Trophoblast cell (in vitro differentiated cells and primary cell): Measurements from ENCODE around the gene TSHZ2.
A peak's percentile ranks its signal among the peaks of the same experiment; 100 is the strongest.
"Not testable (repeated sequence)": the region's sequence is repeated elsewhere in the genome, so short reads cannot be mapped to it uniquely, and the experiment has no call there.

Experiments
- DNase-seq, 2 donors: peaks; one replicate each; pipeline ENCODE4 v3.0.0-alpha.2; 2016
- H2AFZ ChIP-seq: 2 replicates; pipeline ENCODE4 v1.6.1; 2013; ENCODE audit warnings: low read length, moderate library complexity, mild to moderate bottlenecking; ENCODE audit not compliant: insufficient read depth, poor library complexity
- H2AK5ac ChIP-seq: 2 replicates; pipeline ENCODE4 v1.6.1; 2013; ENCODE audit warnings: mild to moderate bottlenecking, low read length
- H2BK120ac ChIP-seq: 2 replicates; pipeline ENCODE4 v1.6.1; 2013; ENCODE audit warnings: low read length, mild to moderate bottlenecking, moderate library complexity; ENCODE audit not compliant: insufficient read depth, poor library complexity
- H2BK12ac ChIP-seq: 2 replicates; pipeline ENCODE4 v1.6.1; 2013; ENCODE audit warnings: mild to moderate bottlenecking, low read length, moderate library complexity
- H2BK5ac ChIP-seq: 2 replicates; pipeline ENCODE4 v1.6.1; 2013; ENCODE audit warnings: low read length, low read depth, moderate library complexity, mild to moderate bottlenecking; ENCODE audit not compliant: poor library complexity
- H3K14ac ChIP-seq: 2 replicates; pipeline ENCODE4 v1.6.1; 2013; ENCODE audit warnings: mild to moderate bottlenecking, low read length
- H3K18ac ChIP-seq: 2 replicates; pipeline ENCODE4 v1.6.1; 2013; ENCODE audit warnings: mild to moderate bottlenecking, low read length
- H3K23ac ChIP-seq: 2 replicates; pipeline ENCODE4 v1.6.1; 2013; ENCODE audit warnings: low read length
- H3K27ac ChIP-seq: 2 replicates; pipeline ENCODE4 v1.5.1; 2013; ENCODE audit warnings: low read depth, mild to moderate bottlenecking, inconsistent platforms, low read length, moderate library complexity
- H3K27me3 ChIP-seq: 2 replicates; pipeline ENCODE4 v1.6.1; 2013; ENCODE audit warnings: inconsistent platforms, mild to moderate bottlenecking, low read length, moderate library complexity; ENCODE audit not compliant: insufficient read depth
- H3K36me3 ChIP-seq, 2 experiments: 1 replicate in 1 of 2; 2 replicates in 1 of 2; pipeline ENCODE4 v1.6.1; 2013; ENCODE audit warnings: low read length in 2 of 2, mild to moderate bottlenecking in 2 of 2, moderate library complexity in 1 of 2; ENCODE audit not compliant: insufficient read depth in 2 of 2, control insufficient read depth in 1 of 2
- H3K4ac ChIP-seq: 2 replicates; pipeline ENCODE4 v1.6.1; 2013; ENCODE audit warnings: low read depth, mild to moderate bottlenecking, low read length, moderate library complexity
- H3K4me1 ChIP-seq, 2 experiments: 1 replicate in 1 of 2; 2 replicates in 1 of 2; pipeline ENCODE4 v1.6.1; 2013; ENCODE audit warnings: low read length in 2 of 2, mild to moderate bottlenecking in 2 of 2, moderate library complexity in 1 of 2; ENCODE audit not compliant: insufficient read depth in 2 of 2, control insufficient read depth in 1 of 2
- H3K4me2 ChIP-seq: 2 replicates; pipeline ENCODE4 v1.6.1; 2013; ENCODE audit warnings: inconsistent platforms, mild to moderate bottlenecking, low read length, moderate library complexity
- H3K4me3 ChIP-seq: 2 replicates; pipeline ENCODE4 v1.5.1; 2013; ENCODE audit warnings: mild to moderate bottlenecking, low read depth, low read length, inconsistent platforms
- H3K79me1 ChIP-seq: one replicate; pipeline ENCODE4 v1.6.1; 2013; ENCODE audit warnings: low read length
- H3K79me2 ChIP-seq: 2 replicates; pipeline ENCODE4 v1.6.1; 2013; ENCODE audit warnings: low read length, mild to moderate bottlenecking; ENCODE audit not compliant: control insufficient read depth, insufficient read depth, poor library complexity
- H3K9ac ChIP-seq: 2 replicates; pipeline ENCODE4 v1.6.1; 2013; ENCODE audit warnings: mild to moderate bottlenecking, low read length
- H3K9me3 ChIP-seq: 2 replicates; pipeline ENCODE4 v1.6.1; 2013; ENCODE audit warnings: low read depth, mild to moderate bottlenecking, control low read depth, inconsistent platforms, low read length; ENCODE audit not compliant: insufficient read depth
- H4K12ac ChIP-seq: 2 replicates; pipeline ENCODE4 v1.6.1; 2013; ENCODE audit warnings: low read depth, mild to moderate bottlenecking, low read length, moderate library complexity
- H4K8ac ChIP-seq: 2 replicates; pipeline ENCODE4 v1.6.1; 2013; ENCODE audit warnings: low read depth, mild to moderate bottlenecking, low read length, moderate library complexity
- H4K91ac ChIP-seq: one replicate; pipeline ENCODE4 v1.6.1; 2013; ENCODE audit warnings: low read depth, mild to moderate bottlenecking, low read length, moderate library complexity
- WGBS: extraction: QIAGEN DNeasy Blood & Tissue Kit; methylation state at CpG from one replicate; pipeline ENCODE4 v1.1.7; 2013; ENCODE audit warnings: missing lambda C conversion rate; ENCODE audit not compliant: insufficient read length, insufficient coverage; ENCODE audit errors: extremely low coverage; 5-methylcytosine and 5-hydroxymethylcytosine counted together

Gene TSHZ2

GRCh38 chr20:53366928-53367327 lies 394.8 kb downstream of the TSHZ2 start:
- not testable (repeated sequence) for H3K79me2 ChIP-seq, H4K12ac ChIP-seq, H2BK5ac ChIP-seq, H2BK12ac ChIP-seq, H3K4ac ChIP-seq, H3K9ac ChIP-seq, H2AK5ac ChIP-seq, H3K4me1 ChIP-seq, H3K4me3 ChIP-seq, H3K23ac ChIP-seq, H3K27ac ChIP-seq, H2AFZ ChIP-seq, H3K27me3 ChIP-seq, H4K8ac ChIP-seq, H2BK120ac ChIP-seq, H3K4me2 ChIP-seq, H3K14ac ChIP-seq, H3K9me3 ChIP-seq, H4K91ac ChIP-seq, H3K79me1 ChIP-seq, H3K18ac ChIP-seq, H3K36me3 ChIP-seq
- WGBS, result no CpG with 5 or more reads among the region's 8 CpGs
- peak in 1 of 2 donors; percentile 41 for DNase-seq

DNA sequence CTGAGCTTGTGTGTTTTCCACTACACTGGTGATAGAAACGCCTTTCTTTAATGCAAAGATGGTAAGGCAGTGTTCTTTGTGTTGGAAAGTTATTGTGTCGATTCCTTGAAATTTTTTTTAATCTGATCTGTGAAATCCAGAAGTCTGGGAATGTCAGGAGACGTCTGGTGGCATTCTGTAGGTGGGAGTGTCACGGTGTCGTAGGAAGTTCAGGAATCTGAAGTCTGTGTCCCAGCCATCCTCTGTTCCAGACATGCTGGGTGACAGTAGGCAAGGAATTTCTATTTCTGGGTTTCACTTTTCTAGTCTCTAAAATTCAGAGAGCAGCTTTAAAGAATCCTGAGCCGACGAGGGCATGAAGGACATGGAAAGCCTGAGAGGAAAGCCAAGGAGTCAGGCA lies 397.7 kb downstream of the TSHZ2 start:
- Histone ChIP-seq H3K4ac (no peak overlapping the region), H3K36me3 (no peaks in the 10 kb centered on the region), H3K79me1 (no peaks in the 10 kb centered on the region), H2BK120ac (no peak overlapping the region), H3K4me1 (peaks cover 0 to 2% of the 10 kb centered on the region in 2 experiments), H3K4me2 (no peak overlapping the region), H3K27ac (no peak overlapping the region), H3K9me3 (no peaks in the 10 kb centered on the region), H3K23ac (no peak overlapping the region), H3K18ac (no peak overlapping the region), H2BK5ac (no peak overlapping the region), H2BK12ac (no peak overlapping the region), H2AFZ (no peak overlapping the region), H3K14ac (no peak overlapping the region), H2AK5ac (no peak overlapping the region), H4K12ac (no peak overlapping the region), H4K8ac (no peak overlapping the region), H3K27me3 (no peaks in the 10 kb centered on the region), H4K91ac (no peak overlapping the region), H3K79me2 (no peaks in the 10 kb centered on the region), H3K4me3 (no peak overlapping the region), H3K9ac (no peak overlapping the region)
- WGBS, result no CpG with 5 or more reads among the region's 7 CpGs
- peak; percentile 90 to 94 for DNase-seq

- Histone ChIP-seq H3K4me1 (peaks cover 0 to 2% of the 10 kb centered on the region in 2 experiments), H4K91ac (no peak overlapping the region), H2AFZ (no peak overlapping the region), H2BK120ac (no peak overlapping the region), H2BK12ac (no peak overlapping the region), H3K9ac (no peak overlapping the region), H2AK5ac (no peak overlapping the region), H3K79me2 (no peaks in the 10 kb centered on the region), H3K36me3 (no peaks in the 10 kb centered on the region), H3K4me3 (no peak overlapping the region), H3K9me3 (no peaks in the 10 kb centered on the region), H3K4me2 (no peak overlapping the region), H4K12ac (no peak overlapping the region), H3K23ac (no peak overlapping the region), H3K27ac (no peak overlapping the region), H3K4ac (no peak overlapping the region), H4K8ac (no peak overlapping the region), H3K18ac (no peak overlapping the region), H3K14ac (no peak overlapping the region), H3K79me1 (no peaks in the 10 kb centered on the region), H3K27me3 (no peaks in the 10 kb centered on the region), H2BK5ac (no peak overlapping the region)
- no CpG with 5 or more reads among the region's 13 CpGs for WGBS
- DNase-seq, result no peak
Measured at GRCh38 chr20:53370345-53370961, 398.3 kb downstream of the TSHZ2 start.

- no peak overlapping the region for H2BK12ac ChIP-seq
- no peak overlapping the region for H4K12ac ChIP-seq
- no peak overlapping the region for H2BK5ac ChIP-seq
- no peaks in the 10 kb centered on the region for H3K9me3 ChIP-seq
- no peak overlapping the region for H3K4ac ChIP-seq
- DNase-seq, result peak in 1 of 2 donors; percentile 63
- no peak overlapping the region for H2BK120ac ChIP-seq
- H3K4me3 ChIP-seq, result no peak overlapping the region
- no peak overlapping the region for H4K91ac ChIP-seq
- no peak overlapping the region for H4K8ac ChIP-seq
- no peak overlapping the region for H3K14ac ChIP-seq
- H3K27ac ChIP-seq, result no peak overlapping the region
- no peak overlapping the region for H2AK5ac ChIP-seq
- H2AFZ ChIP-seq, result no peak overlapping the region
- H3K4me2 ChIP-seq, result no peak overlapping the region
- no peaks in the 10 kb centered on the region for H3K36me3 ChIP-seq
- no peak overlapping the region for H3K18ac ChIP-seq
- no peaks in the 10 kb centered on the region for H3K79me2 ChIP-seq
- H3K4me1 ChIP-seq, result peaks cover 0 to 2% of the 10 kb centered on the region in 2 experiments
- H3K27me3 ChIP-seq, result no peaks in the 10 kb centered on the region
- H3K9ac ChIP-seq, result no peak overlapping the region
- H3K79me1 ChIP-seq, result no peaks in the 10 kb centered on the region
- no peak overlapping the region for H3K23ac ChIP-seq
- no CpG with 5 or more reads among the region's 4 CpGs for WGBS
Measured at GRCh38 chr20:53371216-53371615, 399.1 kb downstream of the TSHZ2 start.
